Hepatocyte (in vitro differentiated cells): Measurements from ENCODE around the gene SLC30A3. TPM values are rescaled to one million over a fixed set of nuclear protein-coding genes. Genes with fewer than 3 reads are reported as not detected.

Experiments used
- DNase-seq: peaks from one replicate; pipeline ENCODE4 v3.0.0-alpha.2; 2016; ENCODE audit warnings: low spot score
- H2AFZ ChIP-seq: fragments of 200-600 bp; sonication (generic); 2 replicates; pipeline ENCODE4 v1.6.0; 2016; ENCODE audit warnings: antibody characterized with exemption, mild to moderate bottlenecking
- H3K27ac ChIP-seq: fragments of 200-600 bp; sonication (generic); 2 replicates; pipeline ENCODE4 v1.5.1; 2016; ENCODE audit warnings: mild to moderate bottlenecking
- H3K27me3 ChIP-seq: fragments of 200-600 bp; sonication (generic); 2 replicates; pipeline ENCODE4 v1.6.1; 2016
- H3K36me3 ChIP-seq: fragments of 200-600 bp; sonication (generic); replicated peaks from 2 replicates; pipeline ENCODE4 v1.5.1; 2016; ENCODE audit warnings: low read depth; ENCODE audit not compliant: insufficient read depth
- H3K4me1 ChIP-seq: fragments of 200-600 bp; sonication (generic); 2 replicates; pipeline ENCODE4 v1.5.1; 2016; ENCODE audit warnings: mild to moderate bottlenecking, moderate library complexity; ENCODE audit not compliant: insufficient read depth
- H3K4me2 ChIP-seq: fragments of 200-600 bp; sonication (generic); 2 replicates; pipeline ENCODE4 v1.6.0; 2016
- H3K4me3 ChIP-seq: fragments of 200-600 bp; sonication (generic); 2 replicates; pipeline ENCODE4 v1.5.1; 2016; ENCODE audit warnings: mild to moderate bottlenecking
- H3K79me2 ChIP-seq: fragments of 200-600 bp; sonication (generic); 2 replicates; pipeline ENCODE4 v1.6.0; 2017; ENCODE audit warnings: mild to moderate bottlenecking
- H3K9me2 ChIP-seq: fragments of 200-600 bp; sonication (generic); replicated peaks from 2 replicates; pipeline ENCODE4 v1.6.0; 2017; ENCODE audit warnings: mild to moderate bottlenecking; ENCODE audit not compliant: insufficient read depth
- H3K9me3 ChIP-seq: fragments of 200-600 bp; sonication (generic); 2 replicates; pipeline ENCODE4 v1.5.1; 2016; ENCODE audit warnings: low read depth, mild to moderate bottlenecking
- H4K20me1 ChIP-seq: fragments of 200-600 bp; sonication (generic); 2 replicates; pipeline ENCODE4 v1.6.0; 2016; ENCODE audit warnings: mild to moderate bottlenecking; ENCODE audit not compliant: insufficient read depth, poor library complexity, severe bottlenecking
- EZH2 ChIP-seq: fragments of 200-600 bp; sonication (generic); IDR thresholded peaks from 2 replicates; pipeline ENCODE4 v1.6.1; 2016; ENCODE audit warnings: antibody characterized with exemption, mild to moderate bottlenecking, borderline replicate concordance
- EZH2phosphoT487 ChIP-seq: fragments of 200-600 bp; sonication (generic); IDR thresholded peaks from one replicate; pipeline ENCODE4 v1.6.1; 2018; ENCODE audit warnings: antibody characterized with exemption, mild to moderate bottlenecking, low read depth, moderate library complexity; ENCODE audit not compliant: unreplicated experiment, severe bottlenecking
- WGBS: methylation state at CpG from one replicate; pipeline ENCODE4 v1.1.6; 2016; ENCODE audit warnings: low lambda C conversion rate; ENCODE audit errors: missing lambda C conversion rate; 5-methylcytosine and 5-hydroxymethylcytosine counted together
- polyA plus RNA-seq: library from polyadenylated mRNA; unstranded; fragments of >200 nt; fragmentation: Nextera tagmentation; extraction: Ambion mirVana; gene quantifications from 2 replicates; pipeline ENCODE4 v1.2.1, GENCODE V29; 2016
- total RNA-seq: library from RNA; depleted of rRNA; stranded (reverse); fragments of >200 nt; gene quantifications from 2 replicates; pipeline ENCODE4 v1.2.3, GENCODE V29; 2014
- TF ChIP-seq, protein P1 (sequence below): fragments of 200-600 bp; sonication (generic); IDR thresholded peaks from 2 replicates; pipeline ENCODE4 v1.5.1; 2016; ENCODE audit warnings: antibody characterized with exemption, mild to moderate bottlenecking; ENCODE audit not compliant: poor library complexity

SLC30A3 gene
- total and polyA plus RNA-seq, 2 experiments from 2014 or later = 0.20 TPM; not detected in 1

DNA sequence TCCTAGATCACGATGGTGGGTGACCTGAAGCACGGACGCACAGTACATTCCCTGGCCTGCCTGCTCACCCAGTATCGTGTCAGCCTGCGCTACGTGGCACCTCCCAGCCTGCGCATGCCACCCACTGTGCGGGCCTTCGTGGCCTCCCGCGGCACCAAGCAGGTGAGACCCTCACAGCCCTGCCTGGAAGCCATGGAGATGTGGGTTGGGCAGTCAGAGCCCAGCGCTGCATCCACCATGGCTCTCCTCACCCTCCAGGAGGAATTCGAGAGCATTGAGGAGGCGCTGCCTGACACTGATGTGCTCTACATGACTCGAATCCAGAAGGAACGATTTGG lies 20.3 kb downstream of the SLC30A3 start:
- Histone ChIP-seq H3K9me2 (no peaks in the 10 kb centered on the region), H2AFZ (no peak overlapping the region), H3K27me3 (no peaks in the 10 kb centered on the region), H4K20me1 (no peaks in the 10 kb centered on the region), H3K9me3 (no peaks in the 10 kb centered on the region), H3K4me2 (no peak overlapping the region), H3K36me3 (no peaks in the 10 kb centered on the region), H3K79me2 (no peaks in the 10 kb centered on the region), H3K4me3 (no peak overlapping the region), H3K4me1 (no peaks in the 10 kb centered on the region), H3K27ac (no peak overlapping the region)
- TF ChIP-seq EZH2phosphoT487 = no peak
- 97% methylated on average over 16 of the region's 16 CpGs for WGBS
- no peak for DNase-seq

DNA sequence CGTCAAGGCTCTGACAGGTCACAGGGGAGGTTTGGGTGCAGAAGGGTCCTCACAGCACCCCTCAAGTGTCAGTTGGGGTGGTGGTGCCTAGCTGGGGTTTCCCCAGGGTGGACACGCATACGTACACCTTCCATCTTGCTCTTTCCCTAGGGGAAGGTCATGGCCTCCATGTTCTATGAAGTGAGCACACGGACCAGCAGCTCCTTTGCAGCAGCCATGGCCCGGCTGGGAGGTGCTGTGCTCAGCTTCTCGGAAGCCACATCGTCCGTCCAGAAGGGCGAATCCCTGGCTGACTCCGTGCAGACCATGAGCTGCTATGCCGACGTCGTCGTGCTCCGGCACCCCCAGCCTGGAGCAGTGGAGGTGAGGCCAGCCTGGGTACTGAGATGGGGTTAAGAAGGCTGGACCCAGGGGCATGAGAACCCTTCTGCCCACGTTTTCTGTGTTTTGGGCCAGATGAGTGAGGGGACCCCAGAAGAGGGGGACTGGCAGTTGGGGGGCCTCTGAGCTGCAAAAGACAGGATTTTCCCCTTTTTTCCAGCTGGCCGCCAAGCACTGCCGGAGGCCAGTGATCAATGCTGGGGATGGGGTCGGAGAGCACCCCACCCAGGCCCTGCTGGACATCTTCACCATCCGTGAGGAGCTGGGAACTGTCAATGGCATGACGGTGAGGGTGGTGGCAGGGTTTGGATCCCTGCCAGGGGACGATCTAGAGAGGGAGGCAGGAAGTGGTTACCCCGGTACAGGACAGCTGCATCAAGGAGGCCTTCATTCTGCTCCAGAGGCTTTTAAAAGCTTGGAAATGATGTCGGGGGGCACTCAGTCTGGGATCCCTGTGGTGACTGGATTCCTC lies 20.9 kb downstream of the SLC30A3 start:
- TF ChIP-seq EZH2 (no peak), EZH2phosphoT487 (no peak)
- TF ChIP-seq, protein P1, sequence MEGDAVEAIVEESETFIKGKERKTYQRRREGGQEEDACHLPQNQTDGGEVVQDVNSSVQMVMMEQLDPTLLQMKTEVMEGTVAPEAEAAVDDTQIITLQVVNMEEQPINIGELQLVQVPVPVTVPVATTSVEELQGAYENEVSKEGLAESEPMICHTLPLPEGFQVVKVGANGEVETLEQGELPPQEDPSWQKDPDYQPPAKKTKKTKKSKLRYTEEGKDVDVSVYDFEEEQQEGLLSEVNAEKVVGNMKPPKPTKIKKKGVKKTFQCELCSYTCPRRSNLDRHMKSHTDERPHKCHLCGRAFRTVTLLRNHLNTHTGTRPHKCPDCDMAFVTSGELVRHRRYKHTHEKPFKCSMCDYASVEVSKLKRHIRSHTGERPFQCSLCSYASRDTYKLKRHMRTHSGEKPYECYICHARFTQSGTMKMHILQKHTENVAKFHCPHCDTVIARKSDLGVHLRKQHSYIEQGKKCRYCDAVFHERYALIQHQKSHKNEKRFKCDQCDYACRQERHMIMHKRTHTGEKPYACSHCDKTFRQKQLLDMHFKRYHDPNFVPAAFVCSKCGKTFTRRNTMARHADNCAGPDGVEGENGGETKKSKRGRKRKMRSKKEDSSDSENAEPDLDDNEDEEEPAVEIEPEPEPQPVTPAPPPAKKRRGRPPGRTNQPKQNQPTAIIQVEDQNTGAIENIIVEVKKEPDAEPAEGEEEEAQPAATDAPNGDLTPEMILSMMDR = no peak
- no peaks in the 10 kb centered on the region for H3K36me3 ChIP-seq
- H3K9me2 ChIP-seq = no peaks in the 10 kb centered on the region
- H3K27ac ChIP-seq = no peak overlapping the region
- no peak overlapping the region for H3K4me2 ChIP-seq
- H3K9me3 ChIP-seq = no peaks in the 10 kb centered on the region
- H4K20me1 ChIP-seq = no peaks in the 10 kb centered on the region
- 92% methylated on average over 24 of the region's 24 CpGs for WGBS
- H3K4me1 ChIP-seq = no peaks in the 10 kb centered on the region
- no peak overlapping the region for H3K4me3 ChIP-seq
- H3K79me2 ChIP-seq = no peaks in the 10 kb centered on the region
- H2AFZ ChIP-seq = no peak overlapping the region
- no peaks in the 10 kb centered on the region for H3K27me3 ChIP-seq
- no peak for DNase-seq

DNA sequence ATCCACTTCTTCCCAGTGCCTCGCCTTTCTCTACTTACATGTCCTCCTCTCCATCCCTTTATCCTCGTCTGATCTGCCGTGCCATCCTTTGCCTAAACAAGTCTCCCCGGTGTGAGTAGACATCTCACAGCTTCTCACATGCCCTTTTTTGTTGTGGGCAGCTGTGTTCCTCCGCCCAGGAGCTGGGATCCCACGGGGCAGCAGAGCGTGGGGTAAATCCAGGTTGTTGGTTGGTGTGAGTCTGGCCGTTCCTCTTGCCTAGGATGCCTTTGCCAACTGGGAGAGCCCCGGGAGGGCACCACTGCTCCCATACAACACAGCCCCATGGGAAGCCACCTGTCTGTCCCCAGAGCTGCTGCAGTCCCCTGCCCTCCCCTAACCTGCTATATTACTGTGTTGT lies 22.4 kb downstream of the SLC30A3 start:
- H3K79me2 ChIP-seq = no peaks in the 10 kb centered on the region
- DNase-seq = no peak
- H3K9me2 ChIP-seq = no peaks in the 10 kb centered on the region
- no peak overlapping the region for H3K4me3 ChIP-seq
- no peaks in the 10 kb centered on the region for H3K9me3 ChIP-seq
- H3K27ac ChIP-seq = no peak overlapping the region
- TF ChIP-seq EZH2 (no peak), EZH2phosphoT487 (no peak)
- TF ChIP-seq, protein P1 = no peak
- H4K20me1 ChIP-seq = no peaks in the 10 kb centered on the region
- H3K4me1 ChIP-seq = no peaks in the 10 kb centered on the region
- no peak overlapping the region for H3K4me2 ChIP-seq
- no peaks in the 10 kb centered on the region for H3K27me3 ChIP-seq
- no peaks in the 10 kb centered on the region for H3K36me3 ChIP-seq
- H2AFZ ChIP-seq = no peak overlapping the region
- WGBS = 99% methylated on average over 9 of the region's 9 CpGs

DNA sequence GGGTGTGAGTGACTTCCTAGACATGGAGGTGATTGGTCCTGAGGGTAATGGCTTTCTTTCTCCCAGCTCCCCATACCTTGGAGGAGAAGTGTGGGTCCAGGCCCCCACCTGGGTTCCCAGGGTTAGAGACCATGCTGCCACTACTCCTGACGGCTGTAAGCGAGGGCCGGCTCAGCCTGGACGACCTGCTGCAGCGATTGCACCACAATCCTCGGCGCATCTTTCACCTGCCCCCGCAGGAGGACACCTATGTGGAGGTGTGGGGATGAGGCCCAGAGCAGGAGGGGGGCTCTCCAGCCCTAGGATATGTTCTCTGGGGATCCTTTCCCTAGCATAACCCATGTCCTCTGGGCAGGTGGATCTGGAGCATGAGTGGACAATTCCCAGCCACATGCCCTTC lies 23.9 kb downstream of the SLC30A3 start:
- no peak for TF ChIP-seq EZH2phosphoT487
- no peak for TF ChIP-seq EZH2
- TF ChIP-seq, protein P1 = no peak
- Histone ChIP-seq H3K27ac (no peak overlapping the region), H3K9me2 (no peaks in the 10 kb centered on the region), H3K9me3 (no peaks in the 10 kb centered on the region), H3K36me3 (no peaks in the 10 kb centered on the region), H3K4me1 (no peaks in the 10 kb centered on the region), H3K79me2 (no peaks in the 10 kb centered on the region), H3K4me3 (no peak overlapping the region), H4K20me1 (no peaks in the 10 kb centered on the region), H2AFZ (no peak overlapping the region), H3K4me2 (no peak overlapping the region), H3K27me3 (no peaks in the 10 kb centered on the region)
- WGBS = 96% methylated on average over 8 of the region's 8 CpGs
- no peak for DNase-seq
